Dermis blood vessel endothelial cell (primary cell): Measurements from ENCODE around the gene PALLD. TPM values are rescaled to one million over a fixed set of nuclear protein-coding genes. Genes with fewer than 3 reads are reported as not detected.
"Not testable (repeated sequence)": the region's sequence is repeated elsewhere in the genome, so short reads cannot be mapped to it uniquely, and the experiment has no call there.

Source experiments
- DNase-seq: peaks from one replicate; pipeline ENCODE4 v3.0.0; 2010
- total RNA-seq: library from RNA; depleted of rRNA; stranded (reverse); fragments of >200 nt; gene quantifications from 2 replicates; pipeline ENCODE4 v1.2.3, GENCODE V29; 2014

PALLD gene
- total RNA-seq, 1 donor from 2014 or later = 15.7 TPM

DNA sequence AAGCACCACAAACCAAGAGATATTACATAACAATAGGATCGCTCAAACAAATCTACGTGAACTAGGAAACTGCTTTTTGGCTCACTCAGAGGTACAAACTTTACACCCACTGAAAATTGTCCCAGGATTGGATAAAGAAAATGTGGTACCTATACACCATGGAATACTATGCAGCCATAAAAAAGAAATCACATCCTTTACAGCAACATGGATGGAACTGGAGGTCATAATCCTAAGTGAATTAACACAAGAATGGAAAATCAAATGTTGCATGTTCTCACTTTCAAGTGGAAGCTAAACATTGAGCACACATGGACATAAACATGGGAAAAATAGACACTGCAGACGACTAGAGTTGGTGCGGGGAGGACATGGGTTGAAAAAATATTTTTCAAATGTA, 305.4 kb downstream of the PALLD start:
- no peak for DNase-seq

DNA sequence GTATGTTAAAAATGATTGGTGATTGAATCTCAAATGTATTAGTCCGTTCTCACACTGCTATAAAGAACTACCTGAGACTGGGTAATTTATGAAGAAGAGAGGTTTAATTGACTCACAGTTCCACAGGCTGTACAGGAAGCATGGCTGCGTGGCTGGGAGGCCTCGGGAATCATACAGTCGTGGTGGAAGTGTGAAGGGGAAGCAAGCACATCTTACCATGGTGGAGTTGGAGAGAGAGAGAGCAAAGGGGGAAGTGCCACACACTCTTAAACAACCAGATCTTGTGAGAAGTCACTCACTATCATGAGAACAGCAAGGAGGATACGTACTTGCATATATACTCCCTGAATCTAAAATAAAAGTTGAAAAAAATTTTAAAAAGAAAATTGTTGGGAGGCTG, 306.2 kb downstream of the PALLD start:
- DNase-seq = peak; percentile 15

DNA sequence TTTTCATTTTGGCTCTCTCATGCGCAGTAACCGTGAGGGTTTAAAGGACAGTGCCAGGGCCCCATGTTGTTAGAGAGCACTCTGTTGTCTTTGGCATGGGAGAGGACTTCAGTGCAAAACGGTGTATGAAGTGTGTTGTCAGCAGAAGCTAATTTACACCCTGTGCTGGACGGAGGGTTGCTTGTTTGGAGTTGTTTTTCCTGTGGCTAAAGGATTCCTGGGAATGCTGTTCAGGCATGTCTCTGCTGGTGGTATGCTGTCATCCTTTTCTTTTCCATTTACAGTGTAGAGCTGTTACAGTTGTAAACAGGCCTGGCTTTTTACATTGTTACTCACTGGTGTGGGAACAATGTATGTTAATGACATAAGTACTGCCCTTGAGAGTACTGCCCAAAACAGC, 306.9 kb downstream of the PALLD start:
- peak; percentile 87 for DNase-seq

- no peak for DNase-seq
Observed at GRCh38 chr4:168804146-168804545, 307.3 kb downstream of the PALLD start.

GRCh38 chr4:168805341-168805740, 308.5 kb downstream of the PALLD start:
- no peak for DNase-seq

- not testable (repeated sequence) for DNase-seq
Observed at GRCh38 chr4:168806247-168806646, 309.4 kb downstream of the PALLD start.

GRCh38 chr4:168811207-168811606, 314.4 kb downstream of the PALLD start:
- no peak for DNase-seq

DNA sequence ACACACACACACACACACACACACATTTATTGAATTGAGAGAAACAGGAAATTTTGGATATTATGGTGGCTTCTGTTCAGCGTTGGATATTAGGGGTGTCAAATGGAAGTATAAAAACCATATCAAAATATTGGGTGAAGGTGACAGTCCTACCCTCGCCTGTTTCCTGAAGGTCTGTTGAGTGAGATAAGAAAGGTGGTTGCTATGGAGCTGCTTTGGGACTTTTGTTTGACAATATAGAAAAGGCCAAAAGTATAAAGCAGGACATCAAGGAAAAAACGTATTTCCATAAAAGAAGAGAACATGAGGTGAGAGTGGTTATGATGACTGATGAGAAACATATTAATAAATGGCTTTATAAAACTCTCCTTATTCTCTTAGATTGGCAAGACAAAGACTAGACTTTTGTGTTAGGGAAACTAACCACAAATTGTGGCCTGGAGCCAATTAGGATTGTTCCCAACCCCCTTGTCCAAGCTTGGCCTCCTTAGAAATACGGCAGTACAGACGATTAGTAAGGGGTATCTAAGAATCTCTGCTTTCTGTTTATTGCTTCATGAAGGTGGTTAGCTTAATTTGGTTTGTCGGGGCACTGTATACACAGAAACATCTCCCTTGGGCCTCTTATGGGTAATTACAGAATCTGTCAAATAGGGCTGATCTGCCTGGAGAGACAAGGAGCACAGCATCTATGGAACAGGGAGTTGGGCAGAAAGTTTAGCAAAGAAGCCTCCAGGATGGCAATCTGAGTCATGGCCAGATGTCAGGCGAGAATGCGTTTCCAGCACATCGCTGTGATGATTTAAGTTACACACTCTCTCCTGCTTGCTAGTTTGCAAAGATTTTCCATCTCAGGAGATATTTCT, 315.2 kb downstream of the PALLD start:
- DNase-seq = peak; percentile 14

GRCh38 chr4:168812806-168813205, 316.0 kb downstream of the PALLD start:
- DNase-seq = no peak

DNA sequence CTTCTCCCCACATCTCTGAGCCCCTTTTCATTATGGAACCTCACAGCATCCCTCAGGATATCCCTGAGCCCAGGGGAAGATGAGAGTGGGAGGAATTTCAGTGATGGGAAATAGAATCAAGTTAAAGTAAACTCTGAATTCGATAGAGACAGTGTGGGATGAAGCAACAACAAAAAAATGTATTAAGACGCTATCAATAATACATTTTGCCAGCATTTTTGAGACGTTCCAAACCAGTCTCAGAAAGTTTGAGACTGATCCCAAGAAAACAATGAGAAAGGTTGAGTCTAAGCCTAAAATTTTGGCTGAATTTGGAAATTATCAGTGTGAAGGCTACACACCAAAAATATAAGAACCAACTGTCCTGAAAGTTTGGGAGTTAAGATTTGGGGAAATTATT, 317.0 kb downstream of the PALLD start:
- DNase-seq = no peak

DNA sequence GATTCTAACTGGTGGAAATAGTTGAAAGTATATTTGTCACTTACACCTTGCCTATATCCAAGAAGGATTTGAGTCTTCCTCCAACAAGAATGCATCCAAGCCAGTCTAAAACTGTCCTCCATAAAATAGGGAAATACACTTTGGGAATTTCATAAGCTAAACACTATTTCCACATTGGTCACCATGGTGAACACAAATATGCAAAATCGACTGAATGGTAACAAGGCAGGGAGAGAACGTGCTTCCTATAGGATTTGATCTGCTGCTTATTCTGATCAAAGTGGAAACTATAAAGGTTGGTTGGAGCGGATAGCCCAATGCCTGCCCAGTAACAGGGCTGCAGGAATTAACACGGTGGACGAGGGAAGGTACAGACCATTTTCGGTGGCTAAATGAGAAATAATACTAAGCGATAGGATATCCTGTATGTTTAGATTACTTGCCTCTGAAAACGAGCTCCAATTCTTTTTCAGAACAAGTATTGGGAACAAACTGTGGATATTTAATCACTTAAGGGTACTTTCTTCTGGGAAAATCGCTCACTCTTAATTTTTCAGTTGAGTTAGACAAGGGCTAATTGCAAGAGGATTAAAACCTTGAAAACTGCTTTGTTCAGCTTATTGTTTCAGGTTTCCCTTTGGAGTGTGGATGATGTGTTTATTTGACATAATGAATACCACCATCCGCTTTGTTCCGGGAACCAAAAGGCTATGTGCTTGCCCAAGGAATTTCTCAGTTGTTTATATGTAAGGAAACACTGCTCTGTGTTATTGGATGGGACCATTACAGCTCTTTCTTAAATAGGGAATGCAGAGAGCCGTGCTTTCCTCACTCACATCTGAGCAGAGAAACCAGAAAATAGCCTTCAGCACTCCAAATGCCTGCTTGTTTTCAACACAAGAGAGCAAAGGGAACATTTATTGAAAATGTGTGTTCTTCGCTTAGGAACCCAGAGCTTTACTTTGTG, 318.8 kb downstream of the PALLD start:
- DNase-seq = peak; percentile 72

- no peak for DNase-seq
Observed at GRCh38 chr4:168817370-168817769, 320.5 kb downstream of the PALLD start.

GRCh38 chr4:168822481-168822880, 325.6 kb downstream of the PALLD start:
- no peak for DNase-seq

DNA sequence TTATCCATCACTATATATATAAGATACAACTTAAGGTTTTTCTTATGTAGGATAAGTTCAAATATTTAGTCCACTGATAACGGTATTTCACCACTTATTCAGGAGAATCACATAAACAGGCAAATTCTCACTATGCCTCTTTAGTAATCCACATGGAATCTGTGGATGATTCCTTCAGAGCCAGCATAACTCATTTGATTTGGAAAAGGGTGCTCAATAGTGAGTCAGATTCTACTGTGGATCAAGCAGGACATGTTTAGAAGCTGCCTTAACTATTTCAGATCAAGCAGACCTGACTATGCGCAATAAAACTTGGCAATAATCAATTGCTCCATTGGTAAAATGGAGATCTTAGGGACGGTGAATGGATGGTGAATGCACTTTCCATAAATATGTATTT, 329.1 kb downstream of the PALLD start:
- DNase-seq = no peak

DNA sequence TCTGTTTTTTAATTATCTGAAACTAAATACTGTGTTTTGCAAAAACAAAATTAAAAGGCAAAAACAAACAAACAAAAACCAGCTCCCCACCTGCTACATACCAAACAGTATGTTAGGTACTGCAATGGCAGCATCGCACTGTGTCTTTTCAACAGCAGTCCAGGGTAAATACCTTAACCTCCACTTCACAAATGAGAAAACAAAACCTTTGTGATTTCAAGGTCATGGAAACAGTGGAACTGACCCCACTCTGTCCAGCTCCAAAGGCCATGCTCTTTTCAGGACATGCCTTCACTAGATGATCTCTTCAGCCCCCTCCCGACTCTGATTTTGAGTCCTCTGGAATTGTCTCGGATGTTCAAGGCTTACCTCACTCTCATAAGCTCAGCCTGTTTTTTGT, 329.8 kb downstream of the PALLD start:
- no peak for DNase-seq

DNA sequence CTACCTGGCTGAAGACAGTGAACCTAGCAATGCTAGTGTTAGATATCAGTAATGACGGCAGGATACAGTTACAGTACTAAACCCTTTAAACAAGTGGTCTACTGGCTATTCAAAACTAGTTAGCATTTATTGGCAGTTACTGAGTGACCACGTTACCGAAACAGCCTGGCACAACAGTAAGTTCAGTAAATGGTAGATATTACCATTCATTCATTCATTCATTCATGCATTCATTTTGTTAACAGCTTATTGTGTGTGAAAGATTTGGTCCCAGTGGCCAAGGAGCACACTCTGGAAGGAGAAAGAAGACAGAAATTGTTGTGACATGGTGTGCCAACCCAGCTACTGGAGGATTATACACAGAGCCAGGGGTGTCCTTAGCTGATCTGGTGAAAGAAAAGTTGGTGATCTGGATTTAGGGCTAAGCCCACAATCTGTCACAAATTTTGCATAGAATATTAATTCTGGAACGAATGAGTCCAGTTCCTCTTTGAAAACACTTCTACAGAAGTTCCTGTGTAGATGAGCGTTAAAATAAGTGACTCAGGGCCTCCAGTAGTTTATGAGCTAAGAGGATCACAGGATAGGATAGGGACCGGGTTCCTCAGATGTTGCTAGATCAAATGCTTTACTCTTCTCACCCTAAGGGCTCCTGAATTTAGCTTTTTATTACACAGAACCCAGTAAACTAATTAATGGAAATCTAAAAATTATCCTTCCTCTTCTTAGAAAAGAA, 334.1 kb downstream of the PALLD start:
- DNase-seq = no peak

GRCh38 chr4:168831585-168831918, 334.7 kb downstream of the PALLD start:
- DNase-seq = no peak

- peak; percentile 83 for DNase-seq
Observed at GRCh38 chr4:168831919-168832762, 335.3 kb downstream of the PALLD start.

GRCh38 chr4:168832763-168833575, 336.1 kb downstream of the PALLD start:
- peak; percentile 37 for DNase-seq

DNA sequence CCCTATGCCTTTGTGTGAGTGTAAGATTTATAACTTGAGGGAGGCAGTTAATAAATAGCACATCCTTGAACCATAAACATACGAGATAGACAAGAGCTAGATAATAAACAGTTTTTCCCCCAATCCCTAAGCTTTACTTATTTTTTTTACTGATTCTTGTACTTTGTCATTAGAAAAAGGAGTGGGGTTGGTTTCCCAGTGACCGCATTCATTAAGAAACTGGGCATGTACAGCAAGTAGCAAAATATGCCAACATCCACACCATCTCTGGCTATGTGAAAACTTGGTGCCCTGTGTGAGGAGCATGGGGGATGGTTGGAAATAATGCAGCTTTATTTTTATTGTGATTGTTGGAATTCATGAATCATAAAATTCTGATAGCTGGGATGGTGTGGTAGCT, 337.0 kb downstream of the PALLD start:
- DNase-seq = no peak

DNA sequence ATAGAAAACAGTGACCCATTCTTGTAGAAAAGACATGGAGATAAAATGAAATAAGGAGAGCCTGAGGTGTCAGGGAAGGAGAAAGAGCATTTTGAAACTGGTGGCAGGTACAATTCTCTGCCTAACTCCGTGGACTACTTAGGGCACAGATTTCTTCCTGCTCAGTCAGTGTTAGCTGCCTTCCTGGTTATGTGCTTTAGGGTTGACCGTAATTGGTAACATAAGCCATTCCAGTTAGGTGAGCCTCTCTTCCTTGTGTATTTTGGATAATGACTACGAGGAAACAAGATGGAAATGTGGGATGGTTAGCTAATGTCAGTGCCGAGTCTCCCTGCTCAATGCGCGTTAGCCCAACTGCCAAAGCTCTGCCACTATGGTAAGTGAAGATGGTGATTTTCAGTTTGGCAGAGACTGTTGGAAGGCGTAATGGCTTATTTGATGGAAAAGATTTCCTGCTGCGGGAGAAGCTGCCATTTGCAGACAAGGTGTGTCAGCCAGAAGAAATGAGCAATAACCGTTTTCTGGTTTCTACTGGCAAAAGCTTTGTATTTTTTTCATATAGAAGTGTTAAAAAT, 339.1 kb downstream of the PALLD start:
- DNase-seq = no peak
